ENCODE data around the gene SCN7A.
"Not testable (repeated sequence)": the region's sequence is repeated elsewhere in the genome, so short reads cannot be mapped to it uniquely, and the experiment has no call there.

Gene SCN7A

GRCh38 chr2:166451468-166451867 is 42.6 kb downstream of the SCN7A start:
- no peak for DNase-seq

GRCh38 chr2:166449439-166449838 is 44.6 kb downstream of the SCN7A start:
- DNase-seq, result no peak

- DNase-seq, result no peak
Observed at GRCh38 chr2:166448106-166448505, 45.9 kb downstream of the SCN7A start.

- DNase-seq, result no peak
Observed at GRCh38 chr2:166444306-166444705, 49.7 kb downstream of the SCN7A start.

GRCh38 chr2:166440313-166440712 is 53.7 kb downstream of the SCN7A start:
- no peak for DNase-seq

GRCh38 chr2:166439078-166439477 is 55.0 kb downstream of the SCN7A start:
- DNase-seq, result no peak

GRCh38 chr2:166436976-166437375 is 57.1 kb downstream of the SCN7A start:
- no peak for DNase-seq

- no peak for DNase-seq
Observed at GRCh38 chr2:166436189-166436588, 57.9 kb downstream of the SCN7A start.

GRCh38 chr2:166434491-166434890 is 59.6 kb downstream of the SCN7A start:
- DNase-seq, result no peak

GRCh38 chr2:166433457-166433856 is 60.6 kb downstream of the SCN7A start:
- DNase-seq, result no peak

GRCh38 chr2:166432331-166432730 is 61.7 kb downstream of the SCN7A start:
- DNase-seq, result no peak

GRCh38 chr2:166424841-166425240 is 69.2 kb downstream of the SCN7A start:
- no peak for DNase-seq

- no peak for DNase-seq
Observed at GRCh38 chr2:166419616-166419934, 74.5 kb downstream of the SCN7A start.

GRCh38 chr2:166418853-166419615 is 75.0 kb downstream of the SCN7A start:
- no peak for DNase-seq

GRCh38 chr2:166417669-166418068 is 76.4 kb downstream of the SCN7A start:
- DNase-seq, result no peak

- DNase-seq, result no peak
Observed at GRCh38 chr2:166413255-166413654, 80.8 kb downstream of the SCN7A start.

- no peak for DNase-seq
Observed at GRCh38 chr2:166411473-166412230, 82.4 kb downstream of the SCN7A start.

GRCh38 chr2:166410828-166411472 is 83.1 kb downstream of the SCN7A start:
- DNase-seq, result no peak

GRCh38 chr2:166407746-166408145 is 86.3 kb downstream of the SCN7A start:
- DNase-seq, result not testable (repeated sequence)

GRCh38 chr2:166406374-166406773 is 87.7 kb downstream of the SCN7A start:
- no peak for DNase-seq

- DNase-seq, result no peak
Observed at GRCh38 chr2:166405569-166405926, 88.5 kb downstream of the SCN7A start.

- DNase-seq, result no peak
Observed at GRCh38 chr2:166404831-166405568, 89.0 kb downstream of the SCN7A start.

GRCh38 chr2:166394245-166394644 is 99.8 kb downstream of the SCN7A start:
- DNase-seq, result no peak

Measured in right hindlimb (tissue), 1 donor.